SK-N-SH treated with all-trans-retinoic acid at 6 μM for 48 hours (cell line): ENCODE results near the gene ZKSCAN8.

Experiments used
- ATAC-seq: fragments of 200-7000 bp; cut with Tn5 transposase; 3 replicates; pipeline ENCODE4 v1.9.1; 2020; ENCODE audit warnings: mild to moderate bottlenecking, moderate library complexity
- ARNTL ChIP-seq: fragments of 450-650 bp; formaldehyde crosslinking; IDR thresholded peaks from 2 replicates; pipeline ENCODE4 v1.5.0; 2020; ENCODE audit warnings: low read depth, mild to moderate bottlenecking, moderate library complexity, borderline replicate concordance
- BACH2 ChIP-seq: fragments of 250-450 bp; sonication (Bioruptor Pico); IDR thresholded peaks from 2 replicates; pipeline ENCODE4 v1.9.0; 2021; ENCODE audit warnings: mild to moderate bottlenecking, borderline replicate concordance
- CSDC2 ChIP-seq: fragments of 250-450 bp; sonication (Bioruptor Pico); IDR thresholded peaks from 2 replicates; pipeline ENCODE4 v1.5.0; 2020; ENCODE audit warnings: mild to moderate bottlenecking, moderate library complexity
- ESRRG ChIP-seq: fragments of 250-450 bp; sonication (Bioruptor Pico); IDR thresholded peaks from 2 replicates; pipeline ENCODE4 v1.6.1; 2021; ENCODE audit warnings: mild to moderate bottlenecking
- ISL1 ChIP-seq: fragments of 250-450 bp; sonication (Bioruptor Pico); IDR thresholded peaks from 2 replicates; pipeline ENCODE4 v2.1.2; 2022; ENCODE audit warnings: mild to moderate bottlenecking, moderate library complexity
- OSR1 ChIP-seq: fragments of 250-450 bp; sonication (Bioruptor Pico); IDR thresholded peaks from 2 replicates; pipeline ENCODE4 v1.8.0; 2022; ENCODE audit warnings: moderate library complexity, mild to moderate bottlenecking, inconsistent platforms
- PPARA ChIP-seq: fragments of 250-450 bp; sonication (Bioruptor Pico); IDR thresholded peaks from 2 replicates; pipeline ENCODE4 v1.5.0; 2020; ENCODE audit warnings: mild to moderate bottlenecking, borderline replicate concordance
- RARB ChIP-seq: fragments of 250-450 bp; sonication (Bioruptor Pico); IDR thresholded peaks from 2 replicates; pipeline ENCODE4 v1.8.0; 2021; ENCODE audit warnings: mild to moderate bottlenecking, moderate library complexity
- SNAI2 ChIP-seq: fragments of 250-450 bp; sonication (Bioruptor Pico); IDR thresholded peaks from 2 replicates; pipeline ENCODE4 v1.5.0; 2020; ENCODE audit warnings: mild to moderate bottlenecking, moderate library complexity
- TOX ChIP-seq: fragments of 250-450 bp; sonication (Bioruptor Pico); IDR thresholded peaks from 2 replicates; pipeline ENCODE4 v1.8.0; 2021; ENCODE audit warnings: mild to moderate bottlenecking, moderate library complexity, borderline replicate concordance
- ZFP3 ChIP-seq: fragments of 250-450 bp; sonication (Bioruptor Pico); IDR thresholded peaks from 2 replicates; pipeline ENCODE4 v1.5.0; 2020; ENCODE audit warnings: mild to moderate bottlenecking, moderate library complexity
- ZFP30 ChIP-seq: fragments of 450-650 bp; formaldehyde crosslinking; IDR thresholded peaks from 2 replicates; pipeline ENCODE4 v1.5.0; 2022; ENCODE audit warnings: mild to moderate bottlenecking, moderate library complexity
- ZNF565 ChIP-seq: fragments of 450-650 bp; formaldehyde crosslinking; conservative IDR thresholded peaks from 2 replicates; pipeline ENCODE4 v1.5.0; 2020; ENCODE audit warnings: low read depth, mild to moderate bottlenecking, moderate library complexity
- ZNF70 ChIP-seq: fragments of 450-650 bp; formaldehyde crosslinking; IDR thresholded peaks from 2 replicates; pipeline ENCODE4 v1.5.0; 2020; ENCODE audit warnings: mild to moderate bottlenecking, moderate library complexity
- ZNF8 ChIP-seq: fragments of 450-650 bp; formaldehyde crosslinking; IDR thresholded peaks from 2 replicates; pipeline ENCODE4 v1.5.0; 2020; ENCODE audit warnings: mild to moderate bottlenecking, moderate library complexity
- TF ChIP-seq, protein P1 (sequence below): fragments of 250-450 bp; sonication (Bioruptor Pico); IDR thresholded peaks from 2 replicates; pipeline ENCODE4 v1.5.1; 2020; ENCODE audit warnings: low read depth, mild to moderate bottlenecking, moderate library complexity
- TF ChIP-seq, protein P2 (sequence below): fragments of 250-450 bp; sonication (Bioruptor Pico); IDR thresholded peaks from 2 replicates; pipeline ENCODE4 v1.8.0; 2020; ENCODE audit warnings: mild to moderate bottlenecking, moderate library complexity, borderline replicate concordance
- TF ChIP-seq, protein P3 (sequence below): fragments of 250-450 bp; sonication (Bioruptor Pico); IDR thresholded peaks from 2 replicates; pipeline ENCODE4 v1.5.1; 2021; ENCODE audit warnings: mild to moderate bottlenecking, moderate library complexity

ZKSCAN8 gene

DNA sequence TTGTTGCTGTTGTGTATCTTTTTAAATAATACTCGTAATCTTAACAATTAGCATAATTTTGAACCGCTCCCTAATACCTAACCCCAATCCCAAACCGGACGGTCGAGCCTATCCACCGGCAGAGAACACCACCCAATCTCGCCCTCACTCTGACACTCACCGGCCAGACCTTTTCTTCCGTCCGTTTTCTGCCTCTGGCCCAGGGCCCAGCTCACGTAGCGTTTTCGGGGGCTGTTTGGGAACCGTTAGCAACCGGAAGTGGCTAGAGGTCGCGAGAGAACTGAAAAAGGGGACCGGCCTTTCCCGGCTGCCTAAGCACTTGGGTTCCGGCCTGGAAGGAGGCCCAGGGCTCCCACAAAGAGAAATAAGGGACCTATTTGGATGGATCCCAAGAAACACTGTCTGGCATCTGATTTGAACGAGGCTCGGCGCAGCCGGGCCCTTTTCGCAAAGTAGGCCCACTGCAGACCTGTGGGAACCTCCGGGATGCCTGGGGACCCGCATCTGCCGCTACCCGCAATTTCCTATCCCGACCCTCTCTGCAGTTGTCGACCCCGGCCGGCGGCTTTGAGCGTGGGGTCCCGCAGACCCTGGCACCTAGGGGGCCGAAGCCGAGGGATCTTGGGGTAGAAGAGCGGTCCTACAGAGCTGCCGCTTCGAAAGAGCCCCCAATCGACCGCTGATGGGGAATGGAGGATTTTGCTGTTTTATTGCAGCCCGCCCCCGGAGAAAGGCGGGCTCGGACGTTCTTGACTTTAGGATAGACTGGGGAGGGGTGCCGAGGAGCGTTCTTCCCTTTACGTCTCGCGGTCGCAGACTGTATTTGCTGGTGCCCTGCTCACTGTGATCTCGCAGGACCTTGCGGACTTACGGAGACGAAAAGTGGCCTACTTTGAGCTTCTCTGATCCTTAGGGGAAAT, 4.8 kb upstream of the ZKSCAN8 start (continued):
- TF ChIP-seq, protein P1, sequence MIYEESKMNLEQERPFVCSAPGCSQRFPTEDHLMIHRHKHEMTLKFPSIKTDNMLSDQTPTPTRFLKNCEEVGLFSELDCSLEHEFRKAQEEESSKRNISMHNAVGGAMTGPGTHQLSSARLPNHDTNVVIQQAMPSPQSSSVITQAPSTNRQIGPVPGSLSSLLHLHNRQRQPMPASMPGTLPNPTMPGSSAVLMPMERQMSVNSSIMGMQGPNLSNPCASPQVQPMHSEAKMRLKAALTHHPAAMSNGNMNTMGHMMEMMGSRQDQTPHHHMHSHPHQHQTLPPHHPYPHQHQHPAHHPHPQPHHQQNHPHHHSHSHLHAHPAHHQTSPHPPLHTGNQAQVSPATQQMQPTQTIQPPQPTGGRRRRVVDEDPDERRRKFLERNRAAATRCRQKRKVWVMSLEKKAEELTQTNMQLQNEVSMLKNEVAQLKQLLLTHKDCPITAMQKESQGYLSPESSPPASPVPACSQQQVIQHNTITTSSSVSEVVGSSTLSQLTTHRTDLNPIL (CRISPR knock-in tag) = no peak

DNA sequence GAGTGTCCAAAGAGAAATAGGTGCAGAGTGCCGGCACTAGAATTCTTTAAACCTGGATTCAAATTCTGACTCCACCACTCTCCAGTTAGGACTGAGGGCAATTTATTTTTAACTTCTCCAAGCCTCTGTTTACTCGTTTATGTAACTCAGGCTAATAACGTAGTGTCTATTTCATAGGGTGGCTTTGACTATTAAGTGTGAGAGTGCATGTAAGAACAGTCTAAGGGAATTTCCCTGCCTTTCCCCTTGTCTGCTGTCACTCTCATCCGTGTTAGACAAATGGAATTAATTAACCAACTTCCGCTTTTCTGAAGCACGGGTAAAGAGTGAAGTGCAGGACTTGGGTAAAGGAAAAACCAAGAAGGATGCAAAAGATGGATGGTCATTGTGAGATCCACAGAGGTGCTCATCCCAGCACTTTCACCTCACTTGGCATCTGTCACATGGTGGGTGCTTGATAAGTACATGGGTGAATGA, 4.1 kb upstream of the ZKSCAN8 start:
- ATAC-seq = peak; percentile 1; the same call in 1 of the 3 replicates
- TF ChIP-seq, protein P1 (CRISPR knock-in tag) = no peak
- TF ChIP-seq ZFP30 (CRISPR knock-in tag) = no peak
- no peak for TF ChIP-seq OSR1

DNA sequence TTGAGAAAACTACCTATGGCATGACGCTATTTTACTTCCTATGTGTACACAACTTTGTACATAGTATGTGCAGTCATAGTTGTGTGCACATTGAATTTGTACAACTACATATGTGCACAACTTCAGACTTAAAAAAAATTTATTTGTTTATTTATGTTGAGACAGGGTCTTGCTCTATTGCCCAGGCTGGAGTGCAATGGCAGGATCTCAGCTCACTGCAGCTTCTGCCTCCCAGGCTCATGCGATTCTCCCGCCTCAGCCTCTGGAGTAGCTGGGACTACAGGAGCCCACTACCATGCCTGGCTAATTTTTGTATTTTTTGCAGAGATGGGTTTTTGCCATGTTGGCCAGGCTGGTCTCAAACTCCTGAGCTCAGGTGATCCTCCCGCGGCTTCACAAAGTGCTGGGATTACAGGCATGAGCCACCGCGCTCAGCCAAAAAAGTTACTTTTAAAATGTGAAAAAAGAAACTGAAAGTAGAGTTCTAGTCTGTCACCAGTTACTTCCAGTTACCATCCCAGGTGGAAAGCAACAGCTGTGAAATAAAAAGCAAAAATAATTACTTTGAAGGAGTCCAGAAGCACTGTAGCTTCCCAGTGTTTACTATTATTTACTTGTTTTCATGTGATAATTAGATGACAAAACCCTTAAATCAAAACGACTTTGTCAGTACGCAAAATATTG, 1.7 kb upstream of the ZKSCAN8 start:
- no peak for TF ChIP-seq ESRRG (CRISPR knock-in tag)
- TF ChIP-seq, all 23 proteins: peak for 0
- ATAC-seq = no peak

DNA sequence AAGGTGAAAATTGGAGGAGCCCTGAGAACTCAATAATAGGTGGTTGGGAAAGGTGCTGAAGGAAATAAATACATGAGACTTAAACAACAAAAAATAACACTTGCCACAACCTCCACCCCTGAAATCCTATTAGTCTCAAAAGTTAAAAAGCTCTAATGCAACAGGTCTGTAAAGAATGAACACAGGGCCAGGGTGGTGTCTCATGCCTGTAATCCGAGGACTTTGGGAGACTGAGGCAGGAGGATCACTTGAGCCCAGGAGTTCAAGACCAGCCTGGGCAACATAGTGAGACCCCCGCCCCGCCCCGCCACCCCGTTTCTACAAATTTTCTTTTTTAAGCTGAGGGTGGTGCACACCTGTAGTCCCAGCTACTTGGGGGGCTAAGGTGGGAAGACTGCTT, 1.1 kb upstream of the ZKSCAN8 start:
- no peak for TF ChIP-seq ESRRG (CRISPR knock-in tag)
- no peak for TF ChIP-seq TOX (CRISPR knock-in tag)
- no peak for TF ChIP-seq OSR1
- TF ChIP-seq PPARA (CRISPR knock-in tag) = no peak
- TF ChIP-seq, protein P2, sequence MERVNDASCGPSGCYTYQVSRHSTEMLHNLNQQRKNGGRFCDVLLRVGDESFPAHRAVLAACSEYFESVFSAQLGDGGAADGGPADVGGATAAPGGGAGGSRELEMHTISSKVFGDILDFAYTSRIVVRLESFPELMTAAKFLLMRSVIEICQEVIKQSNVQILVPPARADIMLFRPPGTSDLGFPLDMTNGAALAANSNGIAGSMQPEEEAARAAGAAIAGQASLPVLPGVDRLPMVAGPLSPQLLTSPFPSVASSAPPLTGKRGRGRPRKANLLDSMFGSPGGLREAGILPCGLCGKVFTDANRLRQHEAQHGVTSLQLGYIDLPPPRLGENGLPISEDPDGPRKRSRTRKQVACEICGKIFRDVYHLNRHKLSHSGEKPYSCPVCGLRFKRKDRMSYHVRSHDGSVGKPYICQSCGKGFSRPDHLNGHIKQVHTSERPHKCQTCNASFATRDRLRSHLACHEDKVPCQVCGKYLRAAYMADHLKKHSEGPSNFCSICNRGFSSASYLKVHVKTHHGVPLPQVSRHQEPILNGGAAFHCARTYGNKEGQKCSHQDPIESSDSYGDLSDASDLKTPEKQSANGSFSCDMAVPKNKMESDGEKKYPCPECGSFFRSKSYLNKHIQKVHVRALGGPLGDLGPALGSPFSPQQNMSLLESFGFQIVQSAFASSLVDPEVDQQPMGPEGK (CRISPR knock-in tag) = no peak
- no peak for TF ChIP-seq ISL1
- TF ChIP-seq CSDC2 (CRISPR knock-in tag) = no peak
- TF ChIP-seq SNAI2 (CRISPR knock-in tag) = no peak
- TF ChIP-seq, protein P3, sequence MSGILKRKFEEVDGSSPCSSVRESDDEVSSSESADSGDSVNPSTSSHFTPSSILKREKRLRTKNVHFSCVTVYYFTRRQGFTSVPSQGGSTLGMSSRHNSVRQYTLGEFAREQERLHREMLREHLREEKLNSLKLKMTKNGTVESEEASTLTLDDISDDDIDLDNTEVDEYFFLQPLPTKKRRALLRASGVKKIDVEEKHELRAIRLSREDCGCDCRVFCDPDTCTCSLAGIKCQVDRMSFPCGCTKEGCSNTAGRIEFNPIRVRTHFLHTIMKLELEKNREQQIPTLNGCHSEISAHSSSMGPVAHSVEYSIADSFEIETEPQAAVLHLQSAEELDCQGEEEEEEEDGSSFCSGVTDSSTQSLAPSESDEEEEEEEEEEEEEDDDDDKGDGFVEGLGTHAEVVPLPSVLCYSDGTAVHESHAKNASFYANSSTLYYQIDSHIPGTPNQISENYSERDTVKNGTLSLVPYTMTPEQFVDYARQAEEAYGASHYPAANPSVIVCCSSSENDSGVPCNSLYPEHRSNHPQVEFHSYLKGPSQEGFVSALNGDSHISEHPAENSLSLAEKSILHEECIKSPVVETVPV (CRISPR knock-in tag) = no peak
- no peak for TF ChIP-seq ZNF8 (CRISPR knock-in tag)
- no peak for TF ChIP-seq ZNF565 (CRISPR knock-in tag)
- TF ChIP-seq ZFP30 (CRISPR knock-in tag) = no peak
- TF ChIP-seq, protein P1 (CRISPR knock-in tag) = no peak
- no peak for ATAC-seq

DNA sequence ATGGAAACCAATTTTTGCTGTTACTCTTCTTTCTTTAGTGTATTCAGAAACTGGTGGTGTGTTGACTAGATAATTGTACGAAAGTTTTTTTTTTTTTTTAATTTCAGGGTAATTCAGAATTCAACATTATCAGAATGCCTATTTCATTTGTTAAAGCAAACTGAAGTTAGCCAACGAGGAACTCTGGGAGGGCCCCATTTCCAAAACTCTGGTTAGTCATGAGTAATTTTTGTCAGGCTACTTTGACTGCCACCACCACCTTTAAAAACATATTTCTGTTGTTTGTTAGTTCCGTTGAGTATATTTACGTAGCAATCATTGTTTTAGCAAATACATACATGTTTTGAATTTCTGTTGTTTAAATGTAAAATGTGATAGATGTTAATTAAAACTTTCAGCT, 763 bp downstream of the ZKSCAN8 start:
- no peak for TF ChIP-seq SNAI2 (CRISPR knock-in tag)
- no peak for TF ChIP-seq ZNF565 (CRISPR knock-in tag)
- TF ChIP-seq ZFP3 (CRISPR knock-in tag) = no peak
- TF ChIP-seq TOX (CRISPR knock-in tag) = no peak
- TF ChIP-seq OSR1 = no peak
- TF ChIP-seq, protein P1 (CRISPR knock-in tag) = no peak
- TF ChIP-seq RARB = no peak
- TF ChIP-seq PPARA (CRISPR knock-in tag) = no peak
- TF ChIP-seq ESRRG (CRISPR knock-in tag) = no peak
- TF ChIP-seq ARNTL (CRISPR knock-in tag) = no peak
- TF ChIP-seq, protein P3 (CRISPR knock-in tag) = no peak
- no peak for TF ChIP-seq ZNF70 (CRISPR knock-in tag)
- TF ChIP-seq BACH2 = no peak
- TF ChIP-seq, protein P2 (CRISPR knock-in tag) = no peak
- ATAC-seq = no peak
